Osteoblast (primary cell): ENCODE data around the gene STAT5B. TPM values are rescaled to one million over a fixed set of nuclear protein-coding genes. Genes with fewer than 3 reads are reported as not detected.

Experiments
- DNase-seq: peaks from one replicate; pipeline ENCODE4 v3.0.0; 2011; ENCODE audit warnings: low spot score, mixed read lengths; ENCODE audit not compliant: insufficient read length; ENCODE audit errors: missing footprints
- H2AFZ ChIP-seq: 2 replicates; pipeline ENCODE4 v1.6.0; 2011; ENCODE audit warnings: mild to moderate bottlenecking, low read length
- H3K27ac ChIP-seq: 2 replicates; pipeline ENCODE4 v1.5.1; 2011; ENCODE audit warnings: mild to moderate bottlenecking, low read depth, low read length, moderate library complexity
- H3K27me3 ChIP-seq: 2 replicates; pipeline ENCODE4 v1.6.0; 2012; ENCODE audit warnings: mild to moderate bottlenecking, control low read depth, inconsistent platforms, low read length, moderate library complexity; ENCODE audit not compliant: insufficient read depth
- H3K36me3 ChIP-seq: 2 replicates; pipeline ENCODE4 v1.5.1; 2011; ENCODE audit warnings: mild to moderate bottlenecking, low read length, control low read depth, moderate library complexity; ENCODE audit not compliant: insufficient read depth
- H3K4me1 ChIP-seq: 2 replicates; pipeline ENCODE4 v1.5.1; 2011; ENCODE audit warnings: mild to moderate bottlenecking, low read length, control low read depth, moderate library complexity; ENCODE audit not compliant: insufficient read depth
- H3K4me2 ChIP-seq: 2 replicates; pipeline ENCODE4 v1.6.0; 2011; ENCODE audit warnings: mild to moderate bottlenecking, low read length; ENCODE audit not compliant: insufficient read depth
- H3K4me3 ChIP-seq: fragments of 200-600 bp; sonication (generic); 3 replicates; pipeline ENCODE4 v1.5.1; 2012; ENCODE audit warnings: mild to moderate bottlenecking, low read length, inconsistent platforms; ENCODE audit not compliant: insufficient read depth
- H3K79me2 ChIP-seq: 2 replicates; pipeline ENCODE4 v1.6.0; 2012; ENCODE audit warnings: mild to moderate bottlenecking, low read length, control low read depth, inconsistent platforms; ENCODE audit not compliant: insufficient read depth
- H3K9me3 ChIP-seq: 2 replicates; pipeline ENCODE4 v1.5.1; 2011; ENCODE audit warnings: low read depth, low read length, control low read depth
- H4K20me1 ChIP-seq: 2 replicates; pipeline ENCODE4 v1.6.0; 2012; ENCODE audit warnings: mild to moderate bottlenecking, low read length, control low read depth; ENCODE audit not compliant: insufficient read depth
- total RNA-seq: library from RNA; depleted of rRNA; stranded (reverse); fragments of >200 nt; gene quantifications from 2 replicates; pipeline ENCODE4 v1.2.3, GENCODE V29; 2012
- TF ChIP-seq, protein P1 (sequence below): IDR thresholded peaks from 2 replicates; pipeline ENCODE4 v1.5.1; 2011; ENCODE audit warnings: mild to moderate bottlenecking, low read depth, low read length, moderate library complexity; ENCODE audit errors: extremely low read depth

The STAT5B gene
- total RNA-seq, 1 donor, result 22.8 TPM

- H3K27me3 ChIP-seq, result no peaks in the 10 kb centered on the region
- TF ChIP-seq, protein P1, sequence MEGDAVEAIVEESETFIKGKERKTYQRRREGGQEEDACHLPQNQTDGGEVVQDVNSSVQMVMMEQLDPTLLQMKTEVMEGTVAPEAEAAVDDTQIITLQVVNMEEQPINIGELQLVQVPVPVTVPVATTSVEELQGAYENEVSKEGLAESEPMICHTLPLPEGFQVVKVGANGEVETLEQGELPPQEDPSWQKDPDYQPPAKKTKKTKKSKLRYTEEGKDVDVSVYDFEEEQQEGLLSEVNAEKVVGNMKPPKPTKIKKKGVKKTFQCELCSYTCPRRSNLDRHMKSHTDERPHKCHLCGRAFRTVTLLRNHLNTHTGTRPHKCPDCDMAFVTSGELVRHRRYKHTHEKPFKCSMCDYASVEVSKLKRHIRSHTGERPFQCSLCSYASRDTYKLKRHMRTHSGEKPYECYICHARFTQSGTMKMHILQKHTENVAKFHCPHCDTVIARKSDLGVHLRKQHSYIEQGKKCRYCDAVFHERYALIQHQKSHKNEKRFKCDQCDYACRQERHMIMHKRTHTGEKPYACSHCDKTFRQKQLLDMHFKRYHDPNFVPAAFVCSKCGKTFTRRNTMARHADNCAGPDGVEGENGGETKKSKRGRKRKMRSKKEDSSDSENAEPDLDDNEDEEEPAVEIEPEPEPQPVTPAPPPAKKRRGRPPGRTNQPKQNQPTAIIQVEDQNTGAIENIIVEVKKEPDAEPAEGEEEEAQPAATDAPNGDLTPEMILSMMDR, result no peak
- peaks cover 28% of the 10 kb centered on the region for H3K4me1 ChIP-seq
- H3K27ac ChIP-seq, result no peak overlapping the region
- no peaks in the 10 kb centered on the region for H3K36me3 ChIP-seq
- no peak overlapping the region for H3K4me2 ChIP-seq
- DNase-seq, result no peak
- H3K79me2 ChIP-seq, result peaks cover 18% of the 10 kb centered on the region
- no peak overlapping the region for H3K4me3 ChIP-seq
- no peak overlapping the region for H2AFZ ChIP-seq
- H3K9me3 ChIP-seq, result no peaks in the 10 kb centered on the region
- H4K20me1 ChIP-seq, result no peaks in the 10 kb centered on the region
Measured at GRCh38 chr17:42255445-42255844, 20.7 kb downstream of the STAT5B start.

GRCh38 chr17:42253578-42253977, 22.6 kb downstream of the STAT5B start:
- Histone ChIP-seq H3K79me2 (peaks cover 22% of the 10 kb centered on the region), H3K27ac (peak overlapping the region; percentile 62), H3K4me2 (peak overlapping the region; percentile 55), H3K4me3 (no peak overlapping the region), H4K20me1 (no peaks in the 10 kb centered on the region), H3K27me3 (no peaks in the 10 kb centered on the region), H2AFZ (no peak overlapping the region), H3K4me1 (peaks cover 33% of the 10 kb centered on the region), H3K9me3 (no peaks in the 10 kb centered on the region), H3K36me3 (no peaks in the 10 kb centered on the region)
- DNase-seq, result no peak
- TF ChIP-seq, protein P1, result no peak

GRCh38 chr17:42252597-42253550, 23.3 kb downstream of the STAT5B start:
- TF ChIP-seq, protein P1, result no peak
- Histone ChIP-seq H3K27me3 (no peaks in the 10 kb centered on the region), H3K9me3 (no peaks in the 10 kb centered on the region), H3K4me3 (no peak overlapping the region), H4K20me1 (no peaks in the 10 kb centered on the region), H3K4me2 (peak overlapping the region; percentile 55), H3K36me3 (no peaks in the 10 kb centered on the region), H3K4me1 (peaks cover 40% of the 10 kb centered on the region), H3K27ac (peak overlapping the region; percentile 62), H2AFZ (no peak overlapping the region), H3K79me2 (peaks cover 22% of the 10 kb centered on the region)
- no peak for DNase-seq

GRCh38 chr17:42251115-42251514, 25.1 kb downstream of the STAT5B start:
- peaks cover 40% of the 10 kb centered on the region for H3K4me1 ChIP-seq

More at GRCh38 chr17:42251115-42251514, 25.1 kb downstream of the STAT5B start:
- peaks cover 33% of the 10 kb centered on the region for H3K79me2 ChIP-seq
- peak; percentile 71 for DNase-seq
- H3K9me3 ChIP-seq, result no peaks in the 10 kb centered on the region
- no peak overlapping the region for H2AFZ ChIP-seq
- peaks cover 6% of the 10 kb centered on the region for H4K20me1 ChIP-seq
- TF ChIP-seq, protein P1, result peak; percentile 46
- H3K4me2 ChIP-seq, result no peak overlapping the region
- H3K4me3 ChIP-seq, result no peak overlapping the region
- H3K27ac ChIP-seq, result peak overlapping the region; percentile 5
- no peaks in the 10 kb centered on the region for H3K36me3 ChIP-seq
- H3K27me3 ChIP-seq, result no peaks in the 10 kb centered on the region
